HCEC 1CT (cell line): ENCODE measurements around the gene CRYBG1.
"Not testable (repeated sequence)": the region's sequence is repeated elsewhere in the genome, so short reads cannot be mapped to it uniquely, and the experiment has no call there.

Source experiments
- DNase-seq: peaks from one replicate; pipeline ENCODE4 v3.0.0-alpha.2; 2017

CRYBG1 gene

GRCh38 chr6:106530026-106530425 lies 169.5 kb downstream of the CRYBG1 start:
- no peak for DNase-seq

DNA sequence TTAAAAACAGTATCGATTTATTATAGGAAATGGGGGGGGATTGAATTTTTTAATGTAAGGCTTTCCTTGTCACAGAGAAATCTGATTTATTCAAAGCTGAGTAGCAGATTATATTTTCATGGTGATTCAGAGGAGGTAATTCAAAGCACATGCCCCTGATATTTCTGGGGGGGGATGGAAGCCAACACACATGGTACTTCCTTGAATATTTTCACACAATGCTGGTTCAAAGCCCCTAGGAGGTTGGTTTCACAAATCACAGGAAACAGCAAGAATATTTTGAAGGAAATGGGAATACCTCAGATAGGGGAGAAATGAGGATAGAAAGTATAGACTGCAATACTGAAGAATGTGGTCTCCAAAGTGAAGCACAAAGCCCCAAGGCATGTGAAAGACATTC lies 170.0 kb downstream of the CRYBG1 start:
- DNase-seq: peak; percentile 52

GRCh38 chr6:106533054-106533453 lies 172.5 kb downstream of the CRYBG1 start:
- no peak for DNase-seq

DNA sequence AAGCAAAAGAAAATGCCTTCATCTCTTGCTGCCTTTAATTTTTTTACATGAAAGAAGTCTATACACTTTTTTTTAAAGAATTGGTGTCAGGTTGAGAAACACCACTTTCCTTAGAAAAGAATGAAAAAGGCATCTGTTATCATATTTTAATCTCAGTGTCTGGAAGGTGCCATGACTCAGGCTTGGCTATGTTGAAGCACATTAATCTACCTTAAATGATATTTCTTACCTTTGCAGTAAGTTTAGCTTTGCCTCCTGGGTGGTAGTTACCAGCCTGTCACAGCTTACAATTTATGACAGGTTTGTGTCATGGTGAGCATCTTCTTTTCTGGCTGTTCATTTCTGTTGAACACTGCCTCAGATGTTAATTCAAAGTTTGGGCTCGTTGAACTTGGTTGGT lies 173.5 kb downstream of the CRYBG1 start:
- no peak for DNase-seq

GRCh38 chr6:106534564-106534982 lies 174.1 kb downstream of the CRYBG1 start:
- no peak for DNase-seq

DNA sequence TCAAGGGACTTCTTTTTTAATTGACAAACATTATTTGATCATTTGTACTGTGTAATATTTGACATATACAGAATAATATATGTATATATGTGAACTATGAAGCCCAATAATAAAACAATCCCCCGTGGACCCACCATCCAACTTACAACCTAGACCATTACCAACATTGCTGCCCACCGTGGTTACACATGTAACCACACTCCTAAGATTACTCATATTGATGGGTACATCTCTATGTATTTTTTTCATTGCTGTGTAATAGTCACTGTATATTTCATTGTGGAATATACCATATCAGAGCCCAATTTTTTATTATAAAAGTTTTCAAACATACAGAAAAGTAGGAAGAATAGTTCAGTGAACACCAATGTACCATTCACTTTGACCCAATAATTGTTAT lies 174.5 kb downstream of the CRYBG1 start:
- no peak for DNase-seq

GRCh38 chr6:106536357-106536756 lies 175.8 kb downstream of the CRYBG1 start:
- DNase-seq: no peak

GRCh38 chr6:106536851-106537250 lies 176.3 kb downstream of the CRYBG1 start:
- no peak for DNase-seq

- no peak for DNase-seq
These were observed 177.1 kb downstream of the CRYBG1 start for GRCh38 chr6:106537662-106538061.

GRCh38 chr6:106538145-106538544 lies 177.6 kb downstream of the CRYBG1 start:
- no peak for DNase-seq

DNA sequence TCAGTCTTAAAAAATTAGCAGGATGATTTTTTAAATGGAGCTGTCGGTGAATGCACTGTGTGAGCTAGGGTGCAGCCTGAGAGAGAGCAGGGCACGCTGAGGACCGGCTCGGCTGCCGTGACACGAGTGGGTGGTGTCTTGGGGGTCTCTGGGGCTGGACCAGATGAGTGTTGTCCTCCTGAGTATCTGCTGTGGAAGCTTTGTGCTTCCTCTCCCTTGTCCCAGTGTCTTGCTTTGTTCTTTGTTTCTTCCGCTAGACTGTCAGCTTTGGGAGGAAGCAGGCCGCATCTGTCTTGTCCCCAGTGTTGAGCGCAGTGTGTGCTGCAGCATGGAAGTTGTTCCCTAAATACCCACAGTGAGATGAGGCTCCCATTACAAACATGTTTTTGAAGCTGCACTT lies 179.4 kb downstream of the CRYBG1 start:
- DNase-seq: no peak

GRCh38 chr6:106540432-106540831 lies 179.9 kb downstream of the CRYBG1 start:
- DNase-seq: no peak

- no peak for DNase-seq
These were observed 180.4 kb downstream of the CRYBG1 start for GRCh38 chr6:106540907-106541306.

DNA sequence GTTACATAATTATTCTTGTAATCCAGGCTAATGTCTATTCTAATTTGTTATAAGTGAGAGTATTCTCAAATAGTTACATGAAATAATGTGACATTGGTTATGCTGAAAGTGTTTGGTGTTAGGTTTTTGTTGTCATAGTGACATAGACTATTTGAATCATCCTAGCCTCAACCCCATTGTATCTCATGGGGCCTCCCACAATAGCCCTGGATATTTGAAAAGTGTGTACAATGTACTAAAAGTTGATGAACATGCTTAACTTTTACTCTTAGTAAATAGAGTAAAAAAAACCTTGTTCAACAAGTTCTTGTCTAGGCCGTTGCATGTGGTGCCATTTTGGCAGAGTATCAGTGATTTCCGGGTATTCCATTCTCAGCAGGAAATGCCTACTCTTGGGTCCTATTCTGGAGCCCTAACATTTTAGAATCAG lies 185.8 kb downstream of the CRYBG1 start:
- peak; percentile 37 for DNase-seq

- DNase-seq: peak; percentile 81
These were observed 186.3 kb downstream of the CRYBG1 start for GRCh38 chr6:106546691-106547414.

- peak; percentile 86 for DNase-seq
These were observed 187.3 kb downstream of the CRYBG1 start for GRCh38 chr6:106547601-106548453.

GRCh38 chr6:106548926-106549455 lies 188.5 kb downstream of the CRYBG1 start:
- not testable (repeated sequence) for DNase-seq

DNA sequence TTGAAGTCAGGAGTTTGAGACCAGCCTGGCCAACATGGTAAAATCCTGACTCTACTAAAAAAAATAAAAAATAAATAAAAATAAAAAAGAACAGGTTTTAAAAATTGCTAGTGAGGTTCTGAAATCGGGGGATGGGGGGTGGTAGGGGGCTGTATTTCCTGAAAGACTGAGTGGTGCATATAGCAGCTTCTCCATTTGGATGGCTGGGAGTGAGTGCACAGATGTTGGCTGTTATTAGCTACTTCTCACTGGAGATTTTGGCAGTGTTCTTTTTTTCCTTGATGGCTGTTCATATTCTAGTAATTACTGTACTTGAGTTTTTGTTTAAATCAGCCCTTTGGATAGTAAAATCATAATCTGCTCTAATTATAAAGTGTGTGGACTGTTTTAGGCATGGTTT lies 189.0 kb downstream of the CRYBG1 start:
- no peak for DNase-seq

DNA sequence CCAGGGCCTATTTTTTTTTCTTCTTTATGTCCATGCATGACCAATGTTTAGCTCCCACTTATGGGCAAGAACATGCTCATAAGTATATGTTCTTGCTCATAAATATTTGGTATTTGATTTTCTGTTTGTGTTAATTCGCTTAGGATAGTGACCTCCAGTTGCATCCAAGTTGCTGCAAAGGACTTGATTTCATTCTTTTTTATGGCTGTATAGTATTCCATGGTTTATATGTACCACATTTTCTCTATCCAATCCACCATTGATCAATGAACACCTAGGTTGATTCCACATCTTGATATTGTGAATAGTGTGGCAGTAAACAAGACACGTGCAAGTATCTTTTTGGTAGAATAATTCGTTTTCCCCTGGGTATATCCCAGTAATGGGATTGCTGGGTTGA lies 190.6 kb downstream of the CRYBG1 start:
- DNase-seq: no peak

DNA sequence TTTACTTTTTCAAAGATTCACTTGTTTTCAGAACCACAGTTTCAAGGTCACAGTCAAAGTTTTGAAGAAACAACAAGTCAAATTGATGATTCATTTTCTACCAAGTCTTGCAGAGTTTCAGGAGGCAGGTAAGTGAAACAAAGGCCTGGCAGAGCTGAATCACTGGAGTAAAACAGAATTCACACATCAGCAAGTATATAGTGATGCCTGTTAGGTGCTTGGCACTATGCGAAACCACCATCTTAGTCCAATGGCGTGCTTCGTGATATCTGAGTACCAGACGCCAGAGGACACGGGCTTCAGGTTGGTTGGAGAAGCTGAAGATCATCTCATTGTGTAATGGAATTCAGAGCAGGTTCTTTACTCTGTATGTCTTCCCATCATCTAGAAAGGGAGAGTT lies 192.9 kb downstream of the CRYBG1 start:
- no peak for DNase-seq

DNA sequence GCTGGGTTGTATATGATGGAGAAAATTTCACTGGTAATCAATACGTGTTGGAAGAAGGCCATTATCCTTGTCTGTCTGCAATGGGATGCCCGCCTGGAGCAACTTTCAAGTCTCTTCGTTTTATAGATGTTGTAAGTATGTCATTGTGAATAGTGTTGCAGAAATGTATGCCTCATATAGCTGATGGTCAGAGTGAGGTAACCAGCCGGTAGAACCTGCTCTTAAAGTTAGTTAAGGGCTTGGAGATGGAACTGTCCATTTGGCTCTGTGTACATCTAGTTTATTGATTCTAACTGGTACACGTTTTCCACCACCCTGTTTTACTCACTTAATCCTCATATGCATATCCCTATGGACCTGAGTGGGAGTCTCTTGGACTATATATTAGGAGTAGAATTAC lies 195.2 kb downstream of the CRYBG1 start:
- DNase-seq: no peak

- DNase-seq: peak; percentile 56
These were observed 195.9 kb downstream of the CRYBG1 start for GRCh38 chr6:106556368-106556960.

DNA sequence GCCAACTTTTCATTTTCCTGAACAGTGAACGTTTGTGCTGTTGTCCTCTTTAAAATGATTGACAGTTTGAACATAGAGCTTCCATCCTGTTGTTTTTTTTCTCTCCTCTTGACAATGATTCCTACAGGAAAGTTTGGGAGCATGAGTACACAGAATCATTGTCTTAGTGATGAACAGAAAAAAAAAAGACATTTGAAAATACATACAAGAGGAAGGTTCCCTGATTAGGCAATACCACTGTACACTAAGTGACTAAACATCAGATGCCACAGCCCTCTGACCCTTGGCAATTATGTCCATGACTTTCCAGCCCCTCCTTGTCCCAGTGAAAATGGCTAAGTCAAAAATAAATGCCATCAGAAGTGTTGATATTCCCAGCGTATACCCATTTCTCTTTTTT lies 197.3 kb downstream of the CRYBG1 start:
- DNase-seq: peak; percentile 69

DNA sequence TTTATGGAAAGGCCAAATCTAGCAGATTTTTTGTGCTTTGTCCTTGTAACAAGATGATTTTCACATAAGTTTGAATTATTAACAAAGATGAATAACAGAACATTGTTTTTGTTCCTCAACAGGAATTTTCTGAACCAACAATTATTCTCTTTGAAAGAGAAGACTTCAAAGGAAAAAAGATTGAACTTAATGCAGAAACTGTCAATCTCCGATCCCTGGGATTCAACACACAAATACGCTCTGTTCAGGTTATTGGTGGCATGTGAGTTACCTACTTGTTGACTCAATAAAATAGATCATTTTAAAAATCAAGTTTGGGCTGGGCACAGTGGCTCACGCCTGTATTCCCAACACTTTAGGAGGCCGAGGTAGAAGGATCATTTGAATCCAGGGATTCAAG lies 197.8 kb downstream of the CRYBG1 start:
- DNase-seq: no peak
